Naive B cell (primary cell): ENCODE measurements around the gene ARMH2. TPM values are rescaled to one million over a fixed set of nuclear protein-coding genes. Genes with fewer than 3 reads are reported as not detected.
A peak's percentile ranks its signal among the peaks of the same experiment; 100 is the strongest.

Experiments used
- ATAC-seq, 2 donors: fragments of 150-1000 bp; cut with Tn5 transposase; 2 replicates each; pipeline ENCODE4 v1.10.0; 2021; ENCODE audit warnings: low read depth in 2 of 2, mild to moderate bottlenecking in 2 of 2, moderate library complexity in 2 of 2
- DNase-seq: peaks from one replicate; pipeline ENCODE4 v3.0.0; 2022
- H3K27ac Mint-ChIP-seq, 6 donors: one replicate each; pipeline ENCODE4 v1.8.0; 2020 to 2022; ENCODE audit warnings: mild to moderate bottlenecking in 6 of 6, mixed read lengths in 6 of 6, moderate library complexity in 5 of 6, inconsistent platforms in 2 of 6
- H3K27me3 Mint-ChIP-seq, 3 donors: one replicate each; pipeline ENCODE4 v1.8.0; 2021 to 2022; ENCODE audit warnings: mixed read lengths in 3 of 3, mild to moderate bottlenecking in 1 of 3
- H3K36me3 Mint-ChIP-seq, 2 donors: one replicate each; pipeline ENCODE4 v1.8.0; 2020 to 2022; ENCODE audit warnings: mixed read lengths in 2 of 2, inconsistent platforms in 1 of 2, mild to moderate bottlenecking in 1 of 2
- H3K4me1 Mint-ChIP-seq, 3 donors: one replicate each; pipeline ENCODE4 v1.8.0; 2020 to 2022; ENCODE audit warnings: mixed read lengths in 3 of 3, inconsistent platforms in 1 of 3, mild to moderate bottlenecking in 1 of 3, moderate library complexity in 1 of 3
- H3K4me3 Mint-ChIP-seq, 8 donors: one replicate each; pipeline ENCODE4 v1.8.0; 2020 to 2022; ENCODE audit warnings: mild to moderate bottlenecking in 8 of 8, mixed read lengths in 8 of 8, moderate library complexity in 8 of 8, inconsistent platforms in 2 of 8
- H3K9me3 Mint-ChIP-seq, 7 donors: one replicate each; pipeline ENCODE4 v1.8.0; 2020 to 2022; ENCODE audit warnings: mixed read lengths in 7 of 7, mild to moderate bottlenecking in 5 of 7, inconsistent platforms in 2 of 7, moderate library complexity in 1 of 7
- polyA plus RNA-seq, 6 donors: library from polyadenylated mRNA; unstranded; fragments of 300-500 nt; fragmentation: Illumina TruSeq; gene quantifications; one replicate each; pipeline ENCODE4 v1.2.3, GENCODE V29; 2021; ENCODE audit warnings: low read depth in 6 of 6

Gene ARMH2
- polyA plus RNA-seq, 6 donors from 2014 or later: 0.44 to 0.50 TPM; not detected in 4

DNA sequence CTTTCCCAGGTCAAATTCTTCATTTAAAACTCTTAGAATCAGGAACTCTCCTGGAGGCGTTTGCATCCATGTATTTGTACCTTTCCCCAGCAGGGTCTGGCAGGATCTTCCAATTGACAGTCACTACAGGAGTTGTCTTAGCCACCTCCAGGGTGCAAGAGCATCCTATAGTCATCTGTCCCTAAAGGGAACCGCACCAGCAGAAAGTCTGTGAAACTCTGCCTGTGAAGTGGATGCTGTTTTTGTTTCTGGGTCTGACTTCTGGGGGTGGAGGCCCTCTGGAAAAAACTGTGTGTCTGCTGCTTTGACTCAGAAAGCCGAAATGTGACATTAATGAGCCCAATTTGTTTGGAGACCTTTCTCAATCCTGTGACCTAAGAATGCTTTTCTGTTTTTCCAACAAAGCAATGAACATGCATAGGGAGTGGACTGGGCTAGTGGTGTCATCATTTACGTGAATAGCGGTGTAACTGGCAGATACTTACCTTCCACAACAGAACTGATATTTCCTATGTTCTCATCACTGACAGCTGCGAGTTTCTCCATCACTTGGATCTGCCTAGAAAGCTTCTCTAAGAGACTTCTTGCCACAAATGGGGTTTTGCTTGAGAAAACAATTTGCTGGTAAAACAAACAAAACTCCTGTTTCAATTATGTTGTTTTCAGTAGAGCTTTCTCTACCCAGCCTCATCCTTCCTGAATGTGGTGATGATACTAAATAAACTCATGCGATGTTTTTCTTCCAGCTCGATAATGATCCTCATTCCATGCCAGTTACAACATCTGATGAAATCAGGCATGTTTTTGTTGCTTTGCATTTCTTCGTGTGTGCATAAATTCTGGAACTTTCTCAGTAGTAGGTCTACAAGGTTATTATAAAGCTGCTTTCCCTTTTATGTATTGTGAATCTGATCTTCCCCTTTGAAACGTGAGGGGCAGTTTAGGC is 33.3 kb upstream of the ARMH2 start:
- ATAC-seq (no peak), DNase-seq (no peak)
- Mint-ChIP-seq H3K27ac (peak overlapping the region in 4 of 6 donors; percentile 72 to 92 (median 80)), H3K27me3 (no peaks in the 10 kb centered on the region), H3K4me3 (peak overlapping the region in 1 of 8 donors; percentile 43), H3K9me3 (no peaks in the 10 kb centered on the region), H3K4me1 (peaks cover 11 to 22% (median 11%) of the 10 kb centered on the region in 3 donors), H3K36me3 (peaks cover 26 to 28% of the 10 kb centered on the region in 2 donors)

DNA sequence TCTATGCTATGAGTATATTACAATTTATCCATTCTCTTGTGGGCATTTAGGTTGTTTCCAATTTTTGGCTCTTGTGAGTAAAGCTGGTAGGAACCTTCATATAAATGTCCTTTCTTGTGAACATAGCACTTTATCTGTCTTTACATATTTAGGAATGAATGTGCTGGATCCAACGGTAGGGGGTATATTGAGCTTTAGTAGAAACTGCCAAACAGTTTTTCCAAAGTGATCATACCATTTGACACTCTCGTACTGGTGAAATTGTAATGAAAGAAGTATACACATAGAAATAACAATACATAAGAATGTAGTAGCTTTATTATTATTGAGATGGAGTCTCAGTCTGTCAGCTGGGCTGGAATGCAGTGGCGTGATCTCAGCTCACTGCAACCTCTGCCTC is 30.9 kb upstream of the ARMH2 start:
- Mint-ChIP-seq H3K4me1 (peaks cover 0 to 11% (median 10%) of the 10 kb centered on the region in 3 donors), H3K36me3 (peaks cover 28 to 38% of the 10 kb centered on the region in 2 donors), H3K27ac (peak overlapping the region in 2 of 6 donors; percentile 53 to 56), H3K9me3 (no peaks in the 10 kb centered on the region), H3K4me3 (no peak overlapping the region), H3K27me3 (no peaks in the 10 kb centered on the region)
- ATAC-seq (no peak), DNase-seq (no peak)

DNA sequence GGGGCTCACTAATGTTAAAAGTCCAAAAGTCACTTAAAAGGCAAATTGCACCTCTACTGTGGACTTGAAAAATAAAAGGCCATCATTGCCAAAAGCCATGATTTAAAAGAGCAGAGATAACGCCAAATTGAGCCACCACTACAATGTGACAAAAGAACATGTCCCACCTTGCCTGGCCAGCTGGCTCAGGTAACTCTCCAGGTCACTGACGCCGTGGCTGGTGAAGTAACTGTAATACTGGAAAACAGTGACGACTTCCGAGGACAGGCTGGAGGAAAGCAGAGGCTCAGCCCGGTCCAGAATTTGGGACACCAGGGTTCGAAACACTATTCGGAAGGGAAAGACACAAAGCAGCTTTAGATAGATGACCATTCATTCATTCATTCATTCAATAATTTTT is 29.3 kb upstream of the ARMH2 start:
- Mint-ChIP-seq H3K9me3 (no peaks in the 10 kb centered on the region), H3K4me1 (peaks cover 0 to 6% (median 0%) of the 10 kb centered on the region in 3 donors), H3K27ac (peak overlapping the region in 3 of 6 donors; percentile 79 to 93 (median 92)), H3K36me3 (peaks cover 20 to 37% of the 10 kb centered on the region in 2 donors), H3K4me3 (no peak overlapping the region), H3K27me3 (no peaks in the 10 kb centered on the region)
- ATAC-seq: no peak
- DNase-seq: no peak

DNA sequence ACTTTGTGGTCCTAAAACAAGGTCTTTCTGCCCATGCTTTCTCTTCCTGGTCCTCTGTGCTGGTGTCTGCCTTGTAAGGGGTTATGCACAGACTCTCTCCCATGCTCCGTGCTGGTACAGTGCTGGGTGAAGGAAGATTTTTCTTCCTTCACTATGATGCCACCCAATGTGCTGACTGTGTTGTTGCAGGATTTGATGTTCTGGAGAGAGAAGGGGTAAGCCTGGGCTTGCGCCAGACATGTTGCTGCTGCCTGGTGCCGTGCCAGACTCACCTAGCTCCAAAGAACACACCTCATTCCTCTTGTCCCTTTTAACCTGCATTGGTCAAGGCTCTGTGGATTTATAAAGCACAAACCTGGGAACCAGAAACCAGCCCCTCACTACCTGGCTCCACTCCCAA is 28.4 kb upstream of the ARMH2 start:
- DNase-seq (no peak), ATAC-seq (no peak)
- Mint-ChIP-seq H3K36me3 (peaks cover 20 to 37% of the 10 kb centered on the region in 2 donors), H3K4me1 (peaks cover 0 to 6% (median 0%) of the 10 kb centered on the region in 3 donors), H3K4me3 (peak overlapping the region in 1 of 8 donors; percentile 30), H3K27ac (peak overlapping the region in 4 of 6 donors; percentile 35 to 92 (median 86)), H3K27me3 (no peaks in the 10 kb centered on the region), H3K9me3 (no peaks in the 10 kb centered on the region)

DNA sequence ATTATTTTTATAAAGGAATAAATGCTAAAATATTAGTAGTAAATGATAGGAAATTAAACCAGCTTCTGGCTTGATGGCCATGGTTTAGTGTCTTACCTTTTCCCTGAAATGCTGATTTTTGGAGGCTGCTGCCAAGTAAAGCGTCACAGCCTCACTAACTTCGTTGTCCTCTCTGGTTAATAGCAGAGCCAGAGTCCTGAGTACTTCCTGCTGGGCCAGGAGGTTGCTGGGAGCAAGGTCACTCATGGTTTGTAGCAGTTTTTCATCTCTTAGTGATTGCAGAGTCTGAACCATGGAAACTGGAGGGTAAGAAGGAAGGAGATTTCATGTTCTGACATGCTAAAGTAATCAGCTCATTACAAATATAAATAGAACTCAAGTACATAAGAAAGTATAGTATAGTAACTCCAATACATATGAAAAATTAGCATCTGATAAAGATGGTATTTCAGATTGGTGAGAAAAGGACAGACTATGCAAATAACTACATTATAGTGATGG is 26.5 kb upstream of the ARMH2 start:
- Mint-ChIP-seq H3K36me3 (peaks cover 15 to 33% of the 10 kb centered on the region in 2 donors), H3K27me3 (no peaks in the 10 kb centered on the region), H3K4me3 (peak overlapping the region in 1 of 8 donors; percentile 36), H3K27ac (peak overlapping the region in 2 of 6 donors; percentile 31 to 73), H3K9me3 (no peaks in the 10 kb centered on the region), H3K4me1 (peaks cover 0 to 6% (median 0%) of the 10 kb centered on the region in 3 donors)
- ATAC-seq: no peak
- DNase-seq: no peak

- Mint-ChIP-seq H3K36me3 (peaks cover 16 to 33% of the 10 kb centered on the region in 2 donors), H3K4me3 (no peak overlapping the region)
Measured at GRCh38 chr6:24824142-24824938, 25.6 kb upstream of the ARMH2 start.

DNA sequence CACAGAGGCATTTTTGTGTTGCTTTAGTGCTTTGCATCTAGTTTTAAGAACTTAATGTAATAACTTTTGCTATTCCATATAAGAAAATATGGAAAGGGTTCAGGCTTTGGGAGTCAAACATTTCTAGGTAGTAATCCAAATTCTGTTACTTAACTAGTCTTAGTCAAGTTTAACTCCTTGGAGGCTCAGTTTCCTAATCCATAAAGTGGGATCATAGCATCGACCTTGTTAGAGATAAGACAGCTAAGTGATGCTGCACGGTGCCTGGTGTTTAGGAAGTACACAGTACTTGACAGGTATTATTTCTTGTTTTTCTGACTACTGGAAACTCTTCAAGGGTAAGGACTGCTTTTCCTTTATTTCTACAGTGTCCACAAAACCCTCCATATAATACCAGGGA is 24.5 kb upstream of the ARMH2 start:
- Mint-ChIP-seq H3K4me3 (no peak overlapping the region), H3K4me1 (no peaks in the 10 kb centered on the region), H3K27me3 (no peaks in the 10 kb centered on the region), H3K27ac (no peak overlapping the region), H3K9me3 (no peaks in the 10 kb centered on the region), H3K36me3 (peaks cover 15 to 38% of the 10 kb centered on the region in 2 donors)
- ATAC-seq (no peak), DNase-seq (no peak)

More at GRCh38 chr6:24824142-24824938, 25.6 kb upstream of the ARMH2 start:
- ATAC-seq (no peak), DNase-seq (no peak)
- H3K4me1 Mint-ChIP-seq: peaks cover 0 to 6% (median 0%) of the 10 kb centered on the region in 3 donors
- no peaks in the 10 kb centered on the region for H3K9me3 Mint-ChIP-seq
- H3K27ac Mint-ChIP-seq: peak overlapping the region in 2 of 6 donors; percentile 35 to 72
- no peaks in the 10 kb centered on the region for H3K27me3 Mint-ChIP-seq

DNA sequence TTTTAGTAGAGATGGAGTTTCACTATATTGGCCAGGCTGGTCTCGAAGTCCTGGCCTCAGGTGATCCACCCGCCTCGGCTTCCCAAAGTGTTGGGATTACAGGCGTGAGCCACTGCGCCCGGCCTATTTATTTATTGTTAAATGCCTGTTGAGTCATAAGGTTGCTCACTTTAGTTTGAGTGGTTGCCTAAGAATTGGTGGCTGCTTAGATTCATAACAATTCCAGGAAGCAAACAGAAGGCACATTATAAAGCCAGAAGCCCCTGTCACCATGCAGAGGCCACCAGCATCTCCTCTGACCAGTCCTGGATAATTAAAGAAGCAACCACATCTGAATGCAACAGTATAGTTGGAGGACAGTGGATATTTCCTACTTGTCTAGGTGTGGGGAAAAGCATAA is 24.0 kb upstream of the ARMH2 start:
- Mint-ChIP-seq H3K9me3 (no peaks in the 10 kb centered on the region), H3K36me3 (peaks cover 14 to 34% of the 10 kb centered on the region in 2 donors), H3K27me3 (no peaks in the 10 kb centered on the region), H3K4me3 (no peak overlapping the region), H3K4me1 (no peaks in the 10 kb centered on the region), H3K27ac (no peak overlapping the region)
- no peak for ATAC-seq
- DNase-seq: no peak

DNA sequence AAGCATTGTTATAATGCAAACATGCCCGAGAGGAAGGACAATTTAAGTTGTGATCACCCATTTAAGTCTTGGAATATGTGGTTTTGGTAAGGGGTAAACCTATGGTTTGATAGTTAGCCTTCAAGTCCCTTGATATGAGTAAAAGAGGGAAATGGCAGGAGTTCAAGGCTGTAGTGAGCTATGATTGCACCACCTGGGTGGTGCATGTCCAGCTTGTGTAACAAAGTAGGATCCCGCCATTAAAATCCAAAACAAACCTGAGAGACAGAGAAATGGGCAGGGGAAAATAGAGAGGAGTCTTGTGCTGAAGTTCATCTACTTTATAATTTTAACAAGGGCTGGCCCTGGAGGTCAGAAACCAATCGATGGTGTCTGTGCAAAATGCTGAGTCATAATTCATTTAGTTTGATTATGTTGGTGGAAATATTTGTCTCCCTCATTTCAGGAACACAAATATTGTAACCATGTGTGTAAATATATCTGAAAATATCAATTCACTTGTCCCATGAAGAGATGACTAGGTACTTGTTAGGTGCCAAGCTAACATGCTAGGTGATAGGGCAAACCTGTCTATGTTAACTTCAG is 23.2 kb upstream of the ARMH2 start:
- Mint-ChIP-seq H3K27ac (peak overlapping the region in 1 of 6 donors; percentile 84), H3K9me3 (no peaks in the 10 kb centered on the region), H3K36me3 (peaks cover 14 to 32% of the 10 kb centered on the region in 2 donors), H3K4me1 (no peaks in the 10 kb centered on the region), H3K4me3 (peak overlapping the region in 1 of 8 donors; percentile 40), H3K27me3 (no peaks in the 10 kb centered on the region)
- DNase-seq (no peak), ATAC-seq (no peak)

GRCh38 chr6:24818346-24818745 is 19.6 kb upstream of the ARMH2 start:
- Mint-ChIP-seq H3K4me1 (no peaks in the 10 kb centered on the region), H3K27me3 (no peaks in the 10 kb centered on the region), H3K9me3 (no peaks in the 10 kb centered on the region), H3K27ac (peak overlapping the region in 2 of 6 donors; percentile 32 to 33), H3K36me3 (peaks cover 12 to 14% of the 10 kb centered on the region in 2 donors), H3K4me3 (no peak overlapping the region)
- ATAC-seq (no peak), DNase-seq (no peak)

DNA sequence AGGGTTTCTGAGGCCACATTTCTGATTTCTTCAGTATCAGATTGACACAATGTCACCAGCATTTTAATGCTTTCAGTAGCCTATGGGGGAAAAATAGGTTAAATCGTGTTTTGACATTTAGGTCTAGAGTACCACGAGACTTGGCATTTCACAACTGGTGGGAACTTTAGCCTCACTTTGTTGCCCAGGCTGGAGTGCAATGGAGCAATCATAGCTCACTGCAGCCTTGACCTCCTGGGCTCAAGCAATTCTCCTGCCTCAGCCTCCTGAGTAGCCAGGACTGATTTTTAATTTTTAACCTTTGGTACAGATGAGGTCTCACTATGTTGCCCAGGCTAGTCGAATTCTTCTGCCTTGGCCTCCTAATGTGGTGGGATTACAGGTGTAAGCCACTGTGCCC is 11.0 kb upstream of the ARMH2 start:
- ATAC-seq (no peak), DNase-seq (no peak)
- Mint-ChIP-seq H3K27ac (peak overlapping the region in 2 of 6 donors; percentile 19 to 51), H3K9me3 (no peaks in the 10 kb centered on the region), H3K4me3 (no peak overlapping the region), H3K27me3 (no peaks in the 10 kb centered on the region), H3K36me3 (peaks cover 7 to 14% of the 10 kb centered on the region in 2 donors), H3K4me1 (no peaks in the 10 kb centered on the region)

DNA sequence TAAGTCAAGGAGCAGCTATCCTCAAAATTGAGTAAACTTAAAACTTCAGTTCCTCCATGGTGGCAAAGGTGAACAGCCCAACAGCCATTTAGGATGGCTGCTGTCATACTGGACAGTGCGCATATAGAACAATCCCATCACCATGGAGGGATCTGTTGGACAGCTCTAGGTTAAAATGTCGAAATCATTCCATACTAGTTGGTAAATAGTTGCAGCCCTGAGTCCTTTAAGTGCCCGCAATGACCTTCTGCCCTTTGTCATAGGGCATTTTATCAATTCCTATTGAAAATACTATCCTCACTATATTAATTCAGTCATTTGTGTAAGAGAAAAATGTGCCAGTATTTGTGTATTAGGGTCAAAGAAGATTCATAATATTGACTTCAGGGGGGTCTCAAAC is 8.9 kb upstream of the ARMH2 start:
- peaks cover 14% of the 10 kb centered on the region in 2 donors for H3K36me3 Mint-ChIP-seq

More for the DNA sequence above, 8.9 kb upstream of the ARMH2 start:
- DNase-seq: no peak
- no peak for ATAC-seq
- Mint-ChIP-seq H3K27me3 (no peaks in the 10 kb centered on the region), H3K9me3 (no peaks in the 10 kb centered on the region), H3K4me1 (peaks cover 0 to 3% (median 0%) of the 10 kb centered on the region in 3 donors), H3K4me3 (no peak overlapping the region), H3K27ac (no peak overlapping the region)
